Esophagus muscularis mucosa (tissue), 4 donors: ENCODE measurements around the gene PKM. TPM values are rescaled to one million over a fixed set of nuclear protein-coding genes. Genes with fewer than 3 reads are reported as not detected.

ENCODE experiments used
- DNase-seq: peaks from one replicate; pipeline ENCODE4 v3.0.0-alpha.2; 2017; ENCODE audit errors: extremely low spot score
- H3K27ac ChIP-seq, 4 donors: fragments of 200-600 bp; sonication (generic); replicated peaks in 1 of 4; 1 replicate in 3 of 4; 2 replicates in 1 of 4; pipeline ENCODE4 v1.5.1; 2016 to 2019; ENCODE audit warnings: mild to moderate bottlenecking in 1 of 4
- H3K27me3 ChIP-seq, 4 donors: fragments of 200-600 bp; sonication (generic); one replicate each; pipeline versions ENCODE4 v1.5.1 to v1.6.0; 2016 to 2019
- H3K36me3 ChIP-seq, 4 donors: fragments of 200-600 bp; sonication (generic); one replicate each; pipeline ENCODE4 v1.5.1; 2016 to 2019
- H3K4me1 ChIP-seq, 4 donors: fragments of 200-600 bp; sonication (generic); one replicate each; pipeline ENCODE4 v1.5.1; 2016 to 2019
- H3K4me3 ChIP-seq, 4 donors: fragments of 200-600 bp; sonication (generic); 1 replicate in 2 of 4; 2 replicates in 2 of 4; pipeline ENCODE4 v1.5.1; 2016 to 2019; ENCODE audit warnings: mild to moderate bottlenecking in 4 of 4, moderate library complexity in 1 of 4
- H3K9me3 ChIP-seq, 4 donors: fragments of 200-600 bp; sonication (generic); 1 replicate in 3 of 4; 2 replicates in 1 of 4; pipeline ENCODE4 v1.5.1; 2016 to 2019
- EP300 ChIP-seq: sonication (generic); formaldehyde crosslinking; IDR thresholded peaks from one replicate; pipeline ENCODE4 v1.6.1; 2017; ENCODE audit warnings: antibody characterized with exemption
- POLR2A ChIP-seq: fragments of 450-650 bp; IDR thresholded peaks from one replicate; pipeline ENCODE4 v1.6.1; 2017; ENCODE audit warnings: antibody characterized with exemption, moderate library complexity, mild to moderate bottlenecking, low read depth
- POLR2AphosphoS5 ChIP-seq, 2 donors: sonication (generic); formaldehyde crosslinking; IDR thresholded peaks; one replicate each; pipeline ENCODE4 v1.6.1; 2017; ENCODE audit warnings: antibody characterized with exemption in 2 of 2
- WGBS: methylation state at CpG from one replicate; pipeline ENCODE4 v1.1.5; 2018; 5-methylcytosine and 5-hydroxymethylcytosine counted together
- intact Hi-C: fragments of 100-400 bp; cut with DNase I; formaldehyde crosslinking; loops from one replicate; pipeline ENCODE4 v1.15.1; 2023
- total RNA-seq, 4 donors: library from RNA; depleted of rRNA; stranded (reverse); fragments of >200 nt; gene quantifications; one replicate each; pipeline versions ENCODE4 v1.1.0 to v1.2.1, GENCODE V29; 2016
- TF ChIP-seq, protein P1 (sequence below), 3 experiments: fragments of 200-600 bp in 2 of 3; fragments of 450-650 bp in 1 of 3; sonication (generic) in 2 of 3; IDR thresholded peaks; one replicate each; pipeline ENCODE4 v1.5.1; 2017 to 2019; ENCODE audit warnings: antibody characterized with exemption in 3 of 3, mild to moderate bottlenecking in 2 of 3, moderate library complexity in 1 of 3

PKM gene
- total RNA-seq, 4 donors from 2014 or later = 392 to 605 (median 482) TPM

DNA sequence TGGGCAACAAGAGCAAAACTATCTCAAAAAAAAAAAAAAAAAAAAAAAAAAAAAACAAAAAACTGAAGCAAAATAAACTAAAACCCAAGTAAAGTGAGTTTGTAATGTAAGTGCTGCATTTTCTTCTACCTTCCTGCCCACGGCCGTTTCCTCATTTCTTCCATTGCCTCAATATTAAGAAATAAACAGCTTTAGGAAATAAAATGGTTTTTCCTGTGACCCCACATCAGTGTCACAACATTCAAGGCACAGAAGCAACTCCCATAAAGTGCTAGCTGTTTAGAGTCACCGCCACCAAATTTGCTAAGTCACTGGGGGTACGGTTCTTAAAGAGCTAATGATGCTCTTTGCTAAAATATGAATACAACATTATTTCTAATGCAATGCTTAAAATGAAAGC lies 3.3 kb downstream of the PKM start:
- H3K4me3 ChIP-seq = peak overlapping the region in 3 of 4 donors; percentile 69 to 92 (median 82)
- WGBS = 58% methylated on average over 4 of the region's 4 CpGs

DNA sequence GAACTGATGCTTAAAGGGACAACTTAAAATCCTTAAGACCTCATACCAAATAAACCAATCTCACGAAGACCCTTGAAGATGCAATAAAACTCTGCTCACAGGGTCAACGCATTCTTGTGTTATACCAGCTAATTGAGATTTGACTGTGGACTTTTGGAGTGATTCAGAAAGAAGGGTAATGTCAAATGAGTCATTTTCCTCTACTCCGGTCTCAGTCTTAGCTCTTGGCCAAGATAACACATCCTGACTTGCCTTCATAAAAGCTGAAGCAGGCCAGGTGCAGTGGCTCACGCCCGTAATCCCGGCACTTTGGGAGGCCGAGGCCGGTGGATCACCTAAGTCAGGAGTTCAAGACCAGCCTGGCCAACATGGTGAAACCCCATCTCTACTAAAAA lies 3.8 kb downstream of the PKM start:
- intact Hi-C loops = no loop called here
- Histone ChIP-seq H3K4me3 (peak overlapping the region in 1 of 4 donors; percentile 7), H3K27me3 (no peaks in the 10 kb centered on the region), H3K36me3 (peaks cover 0 to 5% (median 0%) of the 10 kb centered on the region in 4 donors), H3K9me3 (no peaks in the 10 kb centered on the region), H3K4me1 (peaks cover 50 to 69% (median 67%) of the 10 kb centered on the region in 4 donors), H3K27ac (peak overlapping the region; percentile 94 to 99 (median 96))
- 42% methylated on average over 8 of the region's 8 CpGs for WGBS
- no peak for DNase-seq
- TF ChIP-seq, protein P1, sequence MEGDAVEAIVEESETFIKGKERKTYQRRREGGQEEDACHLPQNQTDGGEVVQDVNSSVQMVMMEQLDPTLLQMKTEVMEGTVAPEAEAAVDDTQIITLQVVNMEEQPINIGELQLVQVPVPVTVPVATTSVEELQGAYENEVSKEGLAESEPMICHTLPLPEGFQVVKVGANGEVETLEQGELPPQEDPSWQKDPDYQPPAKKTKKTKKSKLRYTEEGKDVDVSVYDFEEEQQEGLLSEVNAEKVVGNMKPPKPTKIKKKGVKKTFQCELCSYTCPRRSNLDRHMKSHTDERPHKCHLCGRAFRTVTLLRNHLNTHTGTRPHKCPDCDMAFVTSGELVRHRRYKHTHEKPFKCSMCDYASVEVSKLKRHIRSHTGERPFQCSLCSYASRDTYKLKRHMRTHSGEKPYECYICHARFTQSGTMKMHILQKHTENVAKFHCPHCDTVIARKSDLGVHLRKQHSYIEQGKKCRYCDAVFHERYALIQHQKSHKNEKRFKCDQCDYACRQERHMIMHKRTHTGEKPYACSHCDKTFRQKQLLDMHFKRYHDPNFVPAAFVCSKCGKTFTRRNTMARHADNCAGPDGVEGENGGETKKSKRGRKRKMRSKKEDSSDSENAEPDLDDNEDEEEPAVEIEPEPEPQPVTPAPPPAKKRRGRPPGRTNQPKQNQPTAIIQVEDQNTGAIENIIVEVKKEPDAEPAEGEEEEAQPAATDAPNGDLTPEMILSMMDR (IDR thresholded peaks at IDR 0.05) = no peak
- TF ChIP-seq POLR2AphosphoS5 (IDR thresholded peaks at IDR 0.05) = peak in 1 of 2 donors; percentile 28

More for the DNA sequence above, 3.3 kb downstream of the PKM start:
- peak overlapping the region; percentile 94 to 99 (median 96) for H3K27ac ChIP-seq
- TF ChIP-seq, protein P1 (IDR thresholded peaks at IDR 0.05) = no peak
- TF ChIP-seq POLR2A (no peak), POLR2AphosphoS5 (IDR thresholded peaks at IDR 0.05) (no peak), EP300 (no peak)
- no peaks in the 10 kb centered on the region for H3K9me3 ChIP-seq
- peaks cover 0 to 5% (median 0%) of the 10 kb centered on the region in 4 donors for H3K36me3 ChIP-seq
- no peak for DNase-seq
- H3K4me1 ChIP-seq = peaks cover 50 to 69% (median 67%) of the 10 kb centered on the region in 4 donors
- H3K27me3 ChIP-seq = no peaks in the 10 kb centered on the region
- intact Hi-C loops = no loop called here

DNA sequence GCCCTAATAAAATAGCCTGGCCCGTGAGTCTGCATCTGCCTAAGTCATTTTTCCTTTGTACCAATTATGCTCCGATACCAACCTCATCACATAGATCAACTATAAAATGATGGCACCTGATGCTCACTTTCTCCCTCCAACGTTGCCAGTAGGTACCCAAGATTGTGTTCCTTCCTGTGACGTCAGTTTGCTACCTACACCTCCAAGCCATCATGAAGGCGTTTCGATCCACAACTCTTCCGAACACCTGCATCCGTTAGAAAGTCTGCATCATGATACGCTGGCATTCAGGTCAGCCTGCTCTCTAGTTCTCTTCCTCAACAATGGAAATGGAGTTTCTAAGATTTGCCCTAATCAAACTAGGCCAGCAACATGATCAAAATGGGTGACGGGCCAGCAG lies 7.7 kb downstream of the PKM start:
- Histone ChIP-seq H3K27ac (peak overlapping the region in 3 of 4 donors; percentile 62 to 75 (median 71)), H3K9me3 (no peaks in the 10 kb centered on the region), H3K36me3 (peaks cover 7 to 29% (median 9%) of the 10 kb centered on the region in 4 donors), H3K4me1 (peaks cover 56 to 66% (median 60%) of the 10 kb centered on the region in 4 donors), H3K27me3 (no peaks in the 10 kb centered on the region), H3K4me3 (no peak overlapping the region)
- 94% methylated on average over 10 of the region's 10 CpGs for WGBS
- DNase-seq = no peak
- TF ChIP-seq, protein P1 (IDR thresholded peaks at IDR 0.05) = no peak
- TF ChIP-seq POLR2AphosphoS5 (IDR thresholded peaks at IDR 0.05) = no peak
- no peak for TF ChIP-seq EP300
- TF ChIP-seq POLR2A = no peak
- intact Hi-C loops = no loop called here

DNA sequence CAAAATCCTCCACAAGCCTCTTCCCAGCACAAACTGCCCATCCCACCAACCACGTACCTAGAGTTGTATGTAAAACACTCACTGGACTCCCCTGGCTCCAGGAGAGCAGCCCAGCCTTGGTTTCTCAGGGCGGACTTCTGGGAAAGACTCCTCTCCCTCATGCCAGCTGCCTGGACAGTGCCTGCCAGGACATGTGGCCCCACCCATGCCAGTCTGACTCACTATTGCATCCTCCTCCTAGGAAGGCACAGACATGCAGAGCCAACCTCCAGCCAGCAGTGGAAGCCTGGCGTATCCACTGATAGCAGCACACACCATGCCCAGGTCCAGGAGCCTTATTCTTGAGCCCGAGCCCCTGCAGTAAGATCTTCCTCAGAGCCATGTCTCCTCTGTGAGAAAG lies 8.6 kb downstream of the PKM start:
- DNase-seq = no peak
- 63% methylated on average over 1 of the region's 4 CpGs for WGBS
- intact Hi-C loops = no loop called here
- H3K27ac ChIP-seq = peak overlapping the region; percentile 62 to 75 (median 68)
- H3K36me3 ChIP-seq = peaks cover 15 to 37% (median 18%) of the 10 kb centered on the region in 4 donors
- peaks cover 47 to 57% (median 51%) of the 10 kb centered on the region in 4 donors for H3K4me1 ChIP-seq
- H3K4me3 ChIP-seq = no peak overlapping the region
- TF ChIP-seq POLR2AphosphoS5 (IDR thresholded peaks at IDR 0.05) (peak; percentile 58 to 65), POLR2A (no peak)
- H3K27me3 ChIP-seq = no peaks in the 10 kb centered on the region
- no peaks in the 10 kb centered on the region for H3K9me3 ChIP-seq

DNA sequence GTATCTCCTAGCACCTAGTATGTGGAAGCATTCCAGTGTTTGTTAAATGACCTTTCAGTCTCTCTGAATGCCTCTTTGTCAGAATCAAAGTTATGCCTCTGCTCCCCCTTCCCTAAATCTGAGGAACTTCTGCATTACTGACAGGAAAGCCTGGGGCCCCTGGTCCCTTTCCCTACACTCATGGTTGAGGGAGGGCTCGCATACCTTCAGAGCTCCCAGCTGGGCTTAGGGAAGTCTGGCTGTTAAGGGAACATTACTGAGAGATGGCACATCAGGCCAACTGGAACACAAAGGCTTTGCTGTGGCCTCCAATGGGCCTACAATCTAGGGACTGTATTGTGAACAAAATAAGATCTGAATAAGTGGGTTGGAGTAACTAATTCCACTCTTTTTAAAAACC lies 10.3 kb downstream of the PKM start:
- peak overlapping the region in 1 of 4 donors; percentile 42 for H3K27ac ChIP-seq
- no peak overlapping the region for H3K4me3 ChIP-seq
- H3K9me3 ChIP-seq = no peaks in the 10 kb centered on the region
- H3K36me3 ChIP-seq = peaks cover 32 to 54% (median 35%) of the 10 kb centered on the region in 4 donors
- H3K4me1 ChIP-seq = peaks cover 30 to 40% (median 34%) of the 10 kb centered on the region in 4 donors
- no peak for TF ChIP-seq EP300
- TF ChIP-seq, protein P1 (IDR thresholded peaks at IDR 0.05) = no peak
- TF ChIP-seq POLR2A = no peak
- DNase-seq = no peak
- 60% methylated on average over 1 of the region's 1 CpG for WGBS
- H3K27me3 ChIP-seq = no peaks in the 10 kb centered on the region
- intact Hi-C loops = no loop called here
